Mucosa of rectum (tissue), 2 donors: ENCODE measurements around the gene ZBTB7C.

Experiments used
- H3K27ac ChIP-seq, 2 donors: one replicate each; pipeline ENCODE4 v1.7.0; 2013; ENCODE audit warnings: inconsistent platforms in 2 of 2, low read depth in 2 of 2, low read length in 2 of 2
- H3K27me3 ChIP-seq, 2 donors: one replicate each; pipeline ENCODE4 v1.7.0; 2013; ENCODE audit warnings: low read length in 2 of 2; ENCODE audit not compliant: control insufficient read depth in 2 of 2, insufficient read depth in 2 of 2
- H3K36me3 ChIP-seq, 2 donors: one replicate each; pipeline ENCODE4 v1.7.0; 2013; ENCODE audit warnings: low read length in 2 of 2; ENCODE audit not compliant: control insufficient read depth in 2 of 2, insufficient read depth in 2 of 2
- H3K4me1 ChIP-seq, 2 donors: one replicate each; pipeline ENCODE4 v1.7.0; 2013; ENCODE audit warnings: low read length in 2 of 2, mild to moderate bottlenecking in 1 of 2; ENCODE audit not compliant: control insufficient read depth in 2 of 2, insufficient read depth in 2 of 2
- H3K4me3 ChIP-seq, 2 donors: one replicate each; pipeline ENCODE4 v1.7.0; 2013; ENCODE audit warnings: low read length in 2 of 2
- H3K9ac ChIP-seq, 2 donors: one replicate each; pipeline ENCODE4 v1.7.0; 2013; ENCODE audit warnings: low read length in 2 of 2, low read depth in 1 of 2, mild to moderate bottlenecking in 1 of 2
- H3K9me3 ChIP-seq, 2 donors: one replicate each; pipeline ENCODE4 v1.7.0; 2013; ENCODE audit warnings: low read length in 2 of 2; ENCODE audit not compliant: control insufficient read depth in 2 of 2
- donor health status: healthy.
- donor health status: Normal muscosa, but diverticular disease.

Gene ZBTB7C

GRCh38 chr18:48199399-48199798 is 209.8 kb downstream of the ZBTB7C start:
- Histone ChIP-seq H3K36me3 (no peaks in the 10 kb centered on the region), H3K9me3 (no peaks in the 10 kb centered on the region), H3K27ac (no peak overlapping the region), H3K4me3 (no peak overlapping the region), H3K27me3 (peaks cover 1 to 5% of the 10 kb centered on the region in 2 donors), H3K9ac (no peak overlapping the region), H3K4me1 (peaks cover 7 to 24% of the 10 kb centered on the region in 2 donors)

- H3K9me3 ChIP-seq: no peaks in the 10 kb centered on the region
- no peak overlapping the region for H3K27ac ChIP-seq
- H3K9ac ChIP-seq: no peak overlapping the region
- peaks cover 3 to 15% of the 10 kb centered on the region in 2 donors for H3K4me1 ChIP-seq
- no peaks in the 10 kb centered on the region for H3K36me3 ChIP-seq
- peaks cover 1 to 5% of the 10 kb centered on the region in 2 donors for H3K27me3 ChIP-seq
- no peak overlapping the region for H3K4me3 ChIP-seq
These were observed 211.4 kb downstream of the ZBTB7C start for GRCh38 chr18:48197819-48198218.

GRCh38 chr18:48195787-48196186 is 213.4 kb downstream of the ZBTB7C start:
- Histone ChIP-seq H3K9ac (no peak overlapping the region), H3K27me3 (peaks cover 0 to 3% of the 10 kb centered on the region in 2 donors), H3K4me1 (peaks cover 3 to 9% of the 10 kb centered on the region in 2 donors), H3K27ac (no peak overlapping the region), H3K4me3 (no peak overlapping the region), H3K9me3 (no peaks in the 10 kb centered on the region), H3K36me3 (no peaks in the 10 kb centered on the region)

DNA sequence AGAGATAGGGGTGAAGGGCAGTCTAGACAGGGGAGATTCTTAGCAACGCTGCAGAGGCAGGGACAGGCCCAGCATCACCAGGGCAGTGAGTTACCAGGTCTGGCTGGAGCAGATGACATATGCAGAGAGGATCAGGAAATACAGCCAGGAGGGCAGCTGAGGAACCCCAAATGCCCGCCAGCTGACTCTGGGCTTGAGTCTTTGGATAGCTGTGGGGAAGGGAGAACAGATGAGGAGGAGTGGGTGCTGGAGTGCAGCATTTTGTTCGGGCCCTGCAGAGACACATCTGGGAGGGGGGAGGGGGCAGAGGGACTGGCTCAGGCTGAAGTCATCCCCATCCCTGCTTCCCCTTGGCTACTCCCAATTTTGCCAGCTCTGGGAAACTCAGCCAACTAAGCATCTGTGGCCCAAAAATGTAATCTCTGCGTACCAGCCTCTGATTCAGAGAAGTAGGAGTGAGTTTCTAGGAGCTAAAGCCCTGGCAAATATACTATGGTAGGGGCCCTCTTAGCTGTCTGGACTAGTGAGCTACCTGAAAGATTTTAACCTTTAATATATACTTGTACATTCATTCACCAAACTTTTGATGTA is 214.5 kb downstream of the ZBTB7C start:
- H3K9ac ChIP-seq: no peak overlapping the region
- H3K4me1 ChIP-seq: peaks cover 3 to 4% of the 10 kb centered on the region in 2 donors
- no peak overlapping the region for H3K27ac ChIP-seq
- H3K27me3 ChIP-seq: no peaks in the 10 kb centered on the region
- no peak overlapping the region for H3K4me3 ChIP-seq
- no peaks in the 10 kb centered on the region for H3K36me3 ChIP-seq
- no peaks in the 10 kb centered on the region for H3K9me3 ChIP-seq

DNA sequence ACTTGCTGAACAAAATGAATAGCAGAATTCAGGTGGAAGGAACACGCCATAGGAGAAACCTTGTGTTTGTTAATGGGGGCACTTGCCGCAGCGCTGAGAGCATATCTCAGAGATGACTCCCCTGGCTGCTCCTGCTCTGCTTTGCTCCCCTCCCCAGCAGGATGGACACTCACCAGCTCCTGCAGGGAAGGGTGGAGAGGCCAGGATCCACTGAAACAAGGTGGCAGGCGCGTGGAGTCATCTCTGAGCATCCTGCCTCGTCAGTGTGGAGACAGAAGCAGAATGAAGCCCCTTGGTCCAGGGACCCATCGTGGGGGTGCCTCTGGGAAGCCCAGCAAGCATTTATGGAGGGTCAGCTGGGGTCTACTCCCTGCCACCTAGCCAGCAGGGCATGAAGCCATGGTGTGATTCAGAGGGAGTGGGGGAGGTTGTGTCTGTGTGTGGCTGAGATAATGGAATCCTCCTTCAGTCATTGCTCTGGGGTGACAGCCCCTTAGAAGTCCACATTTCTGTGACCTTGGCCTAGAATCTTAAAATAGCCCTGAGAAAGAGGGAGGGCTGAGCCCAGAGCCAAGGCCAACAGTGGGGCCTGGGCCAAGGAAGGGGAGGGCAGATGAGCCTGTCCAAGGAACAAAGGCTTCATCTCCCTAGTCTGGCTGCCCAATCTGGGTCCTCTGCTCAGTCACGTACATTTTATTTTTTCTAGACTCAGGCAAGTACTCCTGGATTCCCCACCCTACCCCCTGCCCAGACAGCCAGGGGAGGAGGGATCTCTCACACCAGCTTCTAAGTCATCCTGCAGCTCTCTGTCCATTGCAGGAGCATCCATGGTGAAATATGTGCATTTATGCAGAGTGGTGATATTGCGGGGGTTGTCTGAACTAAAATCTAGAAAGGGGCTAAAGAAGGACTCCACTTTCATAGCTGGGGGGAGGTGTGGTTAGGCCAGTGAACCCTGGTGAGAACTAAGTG is 215.4 kb downstream of the ZBTB7C start:
- no peaks in the 10 kb centered on the region for H3K27me3 ChIP-seq
- no peaks in the 10 kb centered on the region for H3K4me1 ChIP-seq
- H3K9me3 ChIP-seq: no peaks in the 10 kb centered on the region
- no peak overlapping the region for H3K4me3 ChIP-seq
- no peaks in the 10 kb centered on the region for H3K36me3 ChIP-seq
- no peak overlapping the region for H3K27ac ChIP-seq
- H3K9ac ChIP-seq: no peak overlapping the region

GRCh38 chr18:48192542-48192941 is 216.6 kb downstream of the ZBTB7C start:
- H3K4me1 ChIP-seq: no peaks in the 10 kb centered on the region
- H3K27me3 ChIP-seq: no peaks in the 10 kb centered on the region
- H3K9ac ChIP-seq: no peak overlapping the region
- H3K4me3 ChIP-seq: no peak overlapping the region
- no peak overlapping the region for H3K27ac ChIP-seq
- H3K36me3 ChIP-seq: no peaks in the 10 kb centered on the region
- H3K9me3 ChIP-seq: no peaks in the 10 kb centered on the region

GRCh38 chr18:48191494-48191893 is 217.7 kb downstream of the ZBTB7C start:
- no peaks in the 10 kb centered on the region for H3K9me3 ChIP-seq
- no peaks in the 10 kb centered on the region for H3K4me1 ChIP-seq
- H3K36me3 ChIP-seq: no peaks in the 10 kb centered on the region
- H3K27ac ChIP-seq: no peak overlapping the region
- H3K27me3 ChIP-seq: no peaks in the 10 kb centered on the region
- H3K9ac ChIP-seq: no peak overlapping the region
- no peak overlapping the region for H3K4me3 ChIP-seq

DNA sequence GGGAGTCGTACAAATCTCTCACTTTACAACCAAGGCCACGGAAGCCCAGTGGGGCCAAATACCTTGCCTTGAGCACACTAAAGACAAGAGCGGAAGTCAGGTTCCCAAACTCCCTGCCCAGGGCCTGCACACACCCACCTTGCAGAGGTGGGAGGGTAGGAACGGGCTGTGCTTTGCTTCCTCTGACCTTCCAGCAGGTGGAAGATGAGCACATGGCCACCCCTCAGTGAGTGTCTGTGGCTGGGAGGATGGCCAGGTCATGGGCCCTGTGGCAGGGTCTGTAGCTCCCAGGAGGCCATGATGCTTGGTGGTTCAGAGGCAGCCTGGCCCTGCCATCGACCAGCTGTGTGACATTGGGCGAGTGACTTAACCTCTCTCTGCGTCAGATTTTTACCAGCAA is 218.2 kb downstream of the ZBTB7C start:
- H3K4me1 ChIP-seq: no peaks in the 10 kb centered on the region
- no peak overlapping the region for H3K27ac ChIP-seq
- no peak overlapping the region for H3K4me3 ChIP-seq
- no peaks in the 10 kb centered on the region for H3K36me3 ChIP-seq
- H3K27me3 ChIP-seq: no peaks in the 10 kb centered on the region
- no peaks in the 10 kb centered on the region for H3K9me3 ChIP-seq
- H3K9ac ChIP-seq: no peak overlapping the region

DNA sequence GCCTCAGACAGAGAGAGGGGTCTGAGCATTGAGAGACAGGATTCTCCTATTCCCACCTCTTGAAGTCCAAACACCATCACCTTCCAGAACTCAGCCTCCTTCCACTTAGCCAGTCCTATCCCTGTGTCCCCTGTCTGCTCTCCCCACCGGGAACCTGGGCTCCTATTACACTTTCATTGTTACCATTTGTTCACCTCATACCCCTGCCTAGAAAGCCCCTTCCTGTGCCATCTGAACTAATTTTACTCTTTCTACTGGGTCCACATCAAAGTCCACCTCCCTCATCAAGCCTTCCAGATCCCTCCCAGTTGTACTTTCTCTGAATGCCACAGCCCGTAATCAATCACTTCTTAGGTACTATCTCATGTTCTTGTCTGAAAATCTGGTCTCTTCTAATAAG is 220.6 kb downstream of the ZBTB7C start:
- no peaks in the 10 kb centered on the region for H3K36me3 ChIP-seq
- no peaks in the 10 kb centered on the region for H3K4me1 ChIP-seq
- no peaks in the 10 kb centered on the region for H3K27me3 ChIP-seq
- no peak overlapping the region for H3K27ac ChIP-seq
- no peaks in the 10 kb centered on the region for H3K9me3 ChIP-seq
- no peak overlapping the region for H3K9ac ChIP-seq
- no peak overlapping the region for H3K4me3 ChIP-seq

DNA sequence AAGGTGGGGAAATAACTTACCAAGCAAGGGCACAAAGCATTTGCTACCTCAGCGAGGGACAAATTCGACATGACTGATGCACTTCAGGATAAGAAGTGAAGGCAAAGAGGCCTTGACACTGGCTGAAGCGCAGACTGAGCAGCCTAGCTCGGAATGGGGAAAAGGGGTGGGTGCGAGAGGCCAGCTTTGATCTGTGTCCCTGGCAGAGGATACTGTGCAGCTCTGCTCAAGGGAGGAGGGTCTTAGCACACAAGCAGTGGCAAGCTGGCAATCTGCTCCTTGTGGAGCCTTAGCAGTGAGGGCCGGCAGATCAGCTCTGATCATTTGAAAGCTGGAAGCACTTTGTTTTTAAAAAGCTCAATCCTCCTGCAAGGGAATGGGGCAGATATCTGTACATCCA is 222.3 kb downstream of the ZBTB7C start:
- Histone ChIP-seq H3K27me3 (no peaks in the 10 kb centered on the region), H3K9ac (no peak overlapping the region), H3K4me1 (no peaks in the 10 kb centered on the region), H3K4me3 (no peak overlapping the region), H3K9me3 (no peaks in the 10 kb centered on the region), H3K36me3 (no peaks in the 10 kb centered on the region), H3K27ac (no peak overlapping the region)
